Lower lobe of right lung (tissue), 2 donors: ENCODE results near the gene MICU1. TPM values are rescaled to one million over a fixed set of nuclear protein-coding genes. Genes with fewer than 3 reads are reported as not detected.

ENCODE experiments used
- ATAC-seq, 2 donors: fragments of 200-7000 bp; cut with Tn5 transposase; one replicate each; pipeline ENCODE4 v1.9.1; 2020 to 2022; ENCODE audit warnings: mild to moderate bottlenecking in 2 of 2, moderate library complexity in 2 of 2
- DNase-seq: peaks from one replicate; pipeline ENCODE4 v3.0.0-alpha.2; 2020
- H3K27ac ChIP-seq: fragments of 200-600 bp; one replicate; pipeline ENCODE4 v1.8.0; 2022
- H3K27me3 ChIP-seq: fragments of 200-600 bp; one replicate; pipeline ENCODE4 v1.8.0; 2022; ENCODE audit warnings: low read depth
- H3K36me3 ChIP-seq: fragments of 200-600 bp; one replicate; pipeline ENCODE4 v1.8.0; 2022; ENCODE audit warnings: mild to moderate bottlenecking
- H3K4me1 ChIP-seq: fragments of 200-600 bp; one replicate; pipeline ENCODE4 v1.8.0; 2022
- H3K4me3 ChIP-seq: fragments of 200-600 bp; one replicate; pipeline ENCODE4 v1.8.0; 2022; ENCODE audit warnings: mild to moderate bottlenecking
- H3K9me3 ChIP-seq: fragments of 200-600 bp; one replicate; pipeline ENCODE4 v1.8.0; 2022
- intact Hi-C: fragments of 100-400 bp; cut with DNase I; formaldehyde crosslinking; loops from one replicate; pipeline ENCODE4 v1.11.0; 2022
- total RNA-seq: library from RNA; stranded (reverse); fragmentation: NEBNext Ultra II Directional; extraction: Animal tissue kit (Norgen Biotek cat#: 25700); gene quantifications from one replicate; pipeline ENCODE4 v1.2.1, GENCODE V29; 2021
- TF ChIP-seq, protein P1 (sequence below): fragments of 200-600 bp; IDR thresholded peaks from one replicate; pipeline ENCODE4 v1.8.0; 2022; ENCODE audit warnings: antibody characterized with exemption, mild to moderate bottlenecking
- donor health status: DM: no; HTN: yes; CAD: no; lungs with severe emphysema.

MICU1 gene
- total RNA-seq, 1 donor from 2014 or later: 57.1 TPM

DNA sequence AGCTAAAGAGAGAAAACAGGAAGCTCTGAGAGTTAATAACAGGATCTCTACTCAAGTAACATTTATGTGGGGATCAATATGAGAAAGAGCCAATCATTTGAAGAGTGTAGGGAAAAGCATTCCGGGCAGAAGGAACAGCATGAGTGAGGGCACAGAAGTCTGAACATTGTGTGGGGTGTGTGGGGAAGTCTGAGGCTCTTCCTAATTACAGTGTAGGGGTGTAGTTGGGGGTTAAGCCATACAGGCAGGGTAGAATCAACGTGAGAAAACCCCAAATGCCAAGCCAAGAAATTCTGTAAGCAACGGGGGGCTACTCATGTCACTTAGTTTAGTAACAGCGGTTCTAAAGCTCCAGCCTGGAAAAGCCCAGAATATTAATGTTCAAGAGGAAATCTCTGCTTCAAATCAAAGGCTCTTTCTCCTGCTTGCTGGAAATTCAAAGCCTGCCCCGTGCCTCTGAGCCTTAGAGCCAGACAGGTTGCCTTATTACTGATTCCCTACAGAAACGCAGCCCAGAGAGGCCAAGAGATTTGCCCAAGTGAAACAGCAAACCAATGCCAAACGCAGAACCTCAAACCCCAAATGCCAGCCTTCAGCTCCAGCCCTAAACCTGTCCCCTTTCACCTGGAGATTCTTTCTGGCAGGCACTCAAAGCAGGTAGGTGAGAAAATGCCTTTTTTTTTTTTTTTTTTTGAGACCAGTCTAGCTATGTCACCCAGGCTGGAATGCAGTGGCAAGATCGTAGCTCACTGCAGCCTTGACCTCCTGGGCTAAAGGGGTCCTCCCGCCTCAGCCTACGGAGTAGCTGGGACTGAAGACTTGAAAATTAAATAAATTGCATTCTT, 307.2 kb downstream of the MICU1 start:
- ATAC-seq (no peak), DNase-seq (no peak)
- no peaks in the 10 kb centered on the region for H3K36me3 ChIP-seq
- TF ChIP-seq, protein P1, sequence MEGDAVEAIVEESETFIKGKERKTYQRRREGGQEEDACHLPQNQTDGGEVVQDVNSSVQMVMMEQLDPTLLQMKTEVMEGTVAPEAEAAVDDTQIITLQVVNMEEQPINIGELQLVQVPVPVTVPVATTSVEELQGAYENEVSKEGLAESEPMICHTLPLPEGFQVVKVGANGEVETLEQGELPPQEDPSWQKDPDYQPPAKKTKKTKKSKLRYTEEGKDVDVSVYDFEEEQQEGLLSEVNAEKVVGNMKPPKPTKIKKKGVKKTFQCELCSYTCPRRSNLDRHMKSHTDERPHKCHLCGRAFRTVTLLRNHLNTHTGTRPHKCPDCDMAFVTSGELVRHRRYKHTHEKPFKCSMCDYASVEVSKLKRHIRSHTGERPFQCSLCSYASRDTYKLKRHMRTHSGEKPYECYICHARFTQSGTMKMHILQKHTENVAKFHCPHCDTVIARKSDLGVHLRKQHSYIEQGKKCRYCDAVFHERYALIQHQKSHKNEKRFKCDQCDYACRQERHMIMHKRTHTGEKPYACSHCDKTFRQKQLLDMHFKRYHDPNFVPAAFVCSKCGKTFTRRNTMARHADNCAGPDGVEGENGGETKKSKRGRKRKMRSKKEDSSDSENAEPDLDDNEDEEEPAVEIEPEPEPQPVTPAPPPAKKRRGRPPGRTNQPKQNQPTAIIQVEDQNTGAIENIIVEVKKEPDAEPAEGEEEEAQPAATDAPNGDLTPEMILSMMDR: no peak
- no peaks in the 10 kb centered on the region for H3K27me3 ChIP-seq
- intact Hi-C loops: no loop called here
- H3K27ac ChIP-seq: peak overlapping the region; percentile 89
- no peaks in the 10 kb centered on the region for H3K9me3 ChIP-seq
- H3K4me3 ChIP-seq: peak overlapping the region; percentile 52
- H3K4me1 ChIP-seq: peaks cover 92% of the 10 kb centered on the region

Other genes starting within 250 kb of the MICU1 start
- 24.2 TPM for gene MCU, start 66.1 kb upstream of the MICU1 start, total RNA-seq